ENCODE data around the gene VPS37B.
"Not testable (repeated sequence)": the region's sequence is repeated elsewhere in the genome, so short reads cannot be mapped to it uniquely, and the experiment has no call there.

The VPS37B gene

GRCh38 chr12:122905258-122905657, 9.3 kb upstream of the VPS37B start:
- not testable (repeated sequence) for DNase-seq (ENCODE audit: low spot score)

- DNase-seq (ENCODE audit: low spot score) = no peak
Measured at GRCh38 chr12:122903693-122904034, 7.7 kb upstream of the VPS37B start.

GRCh38 chr12:122902854-122903692, 7.1 kb upstream of the VPS37B start:
- DNase-seq (ENCODE audit: low spot score) = no peak

DNA sequence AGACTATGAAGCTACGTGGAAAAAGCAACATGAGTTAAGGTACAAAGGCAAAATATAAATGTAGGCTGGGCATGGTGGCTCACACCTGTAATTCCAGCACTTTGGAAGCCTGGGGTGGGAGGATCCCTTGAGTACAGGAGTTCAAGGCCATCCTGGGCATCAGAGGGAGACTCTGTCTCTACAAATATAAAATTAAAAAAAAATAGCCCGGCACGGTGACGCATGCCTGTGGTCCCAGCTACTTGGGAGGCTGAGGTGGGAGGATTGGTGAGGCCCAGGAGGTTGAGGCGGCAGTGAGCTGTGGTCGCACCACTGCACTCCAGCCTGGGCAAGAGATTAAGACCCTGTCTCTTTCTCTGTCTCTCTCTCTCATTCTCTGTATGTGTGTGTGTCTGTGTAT, 4.0 kb upstream of the VPS37B start:
- DNase-seq (ENCODE audit: low spot score) = no peak

- no peak for DNase-seq (ENCODE audit: low spot score)
Measured at GRCh38 chr12:122896662-122897061, 738 bp upstream of the VPS37B start.

GRCh38 chr12:122895320-122895703, 612 bp downstream of the VPS37B start:
- DNase-seq (ENCODE audit: low spot score) = no peak

- peak; percentile 33 for DNase-seq (ENCODE audit: low spot score)
Measured at GRCh38 chr12:122894193-122895121, 1.5 kb downstream of the VPS37B start.

- DNase-seq (ENCODE audit: low spot score) = no peak
Measured at GRCh38 chr12:122893208-122894153, 2.4 kb downstream of the VPS37B start.

- DNase-seq (ENCODE audit: low spot score) = not testable (repeated sequence)
Measured at GRCh38 chr12:122892724-122893123, 3.2 kb downstream of the VPS37B start.

GRCh38 chr12:122891661-122892525, 4.0 kb downstream of the VPS37B start:
- DNase-seq (ENCODE audit: low spot score) = no peak

DNA sequence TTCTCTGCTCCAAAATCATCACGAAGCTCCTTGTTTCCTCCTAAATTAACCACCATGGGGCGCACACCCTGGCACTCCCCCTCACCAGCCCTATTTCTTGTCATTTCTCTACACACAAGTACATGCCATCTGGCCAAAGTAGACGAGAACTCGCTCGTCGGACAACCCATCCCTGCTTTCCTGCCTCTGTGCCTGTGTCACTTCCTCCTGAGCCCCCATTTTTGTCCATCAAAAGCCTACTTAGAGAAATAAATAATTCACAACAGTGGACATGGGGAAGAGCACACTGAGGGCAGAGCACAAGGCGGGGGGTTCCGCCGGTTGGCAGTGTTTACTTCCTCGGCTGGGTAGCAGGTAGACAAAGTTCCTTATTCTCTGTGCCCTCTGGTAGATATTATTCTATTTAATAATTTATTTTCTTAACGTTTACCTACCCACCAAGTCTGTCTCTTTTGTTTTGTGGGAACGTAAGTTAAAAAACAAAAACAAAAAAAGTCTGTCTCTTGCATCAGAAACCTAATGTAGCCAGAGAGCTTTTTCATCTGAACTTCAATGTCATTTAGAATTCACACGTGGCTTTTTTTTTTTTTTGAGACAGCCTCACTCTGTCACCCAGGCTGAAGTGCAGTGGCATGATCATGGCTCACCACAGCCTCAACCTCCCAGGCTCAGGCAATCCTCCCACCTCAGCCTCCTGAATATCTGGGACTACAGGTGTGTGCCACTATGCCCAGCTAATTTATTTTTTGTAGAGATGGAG, 6.0 kb downstream of the VPS37B start:
- DNase-seq (ENCODE audit: low spot score) = no peak

DNA sequence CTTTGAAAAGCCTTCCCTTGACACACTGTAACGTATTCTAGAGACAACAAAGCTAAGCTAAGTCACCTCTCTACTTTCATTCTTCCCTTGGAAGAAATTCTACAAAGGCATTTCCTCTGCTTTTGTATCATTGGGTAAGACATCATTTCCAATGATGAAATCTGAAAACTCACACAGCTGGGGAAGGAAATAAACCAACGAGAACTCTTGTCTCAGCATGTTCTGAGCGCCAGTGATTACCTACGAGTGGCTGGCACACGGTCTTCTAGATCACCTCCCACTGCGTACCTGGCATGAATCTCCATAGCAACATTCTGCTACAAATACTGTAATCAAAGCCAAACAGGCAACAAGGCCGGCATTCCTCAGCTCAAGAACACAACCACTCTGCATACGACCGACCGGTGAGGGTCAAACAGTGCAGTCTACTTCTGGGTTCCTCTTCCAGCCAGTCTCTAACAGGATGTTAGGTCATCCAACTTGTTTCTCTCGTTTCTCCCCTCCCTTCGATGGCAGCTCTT, 7.6 kb downstream of the VPS37B start:
- DNase-seq (ENCODE audit: low spot score) = peak; percentile 79

GRCh38 chr12:122887819-122888212, 8.1 kb downstream of the VPS37B start:
- no peak for DNase-seq (ENCODE audit: low spot score)

DNA sequence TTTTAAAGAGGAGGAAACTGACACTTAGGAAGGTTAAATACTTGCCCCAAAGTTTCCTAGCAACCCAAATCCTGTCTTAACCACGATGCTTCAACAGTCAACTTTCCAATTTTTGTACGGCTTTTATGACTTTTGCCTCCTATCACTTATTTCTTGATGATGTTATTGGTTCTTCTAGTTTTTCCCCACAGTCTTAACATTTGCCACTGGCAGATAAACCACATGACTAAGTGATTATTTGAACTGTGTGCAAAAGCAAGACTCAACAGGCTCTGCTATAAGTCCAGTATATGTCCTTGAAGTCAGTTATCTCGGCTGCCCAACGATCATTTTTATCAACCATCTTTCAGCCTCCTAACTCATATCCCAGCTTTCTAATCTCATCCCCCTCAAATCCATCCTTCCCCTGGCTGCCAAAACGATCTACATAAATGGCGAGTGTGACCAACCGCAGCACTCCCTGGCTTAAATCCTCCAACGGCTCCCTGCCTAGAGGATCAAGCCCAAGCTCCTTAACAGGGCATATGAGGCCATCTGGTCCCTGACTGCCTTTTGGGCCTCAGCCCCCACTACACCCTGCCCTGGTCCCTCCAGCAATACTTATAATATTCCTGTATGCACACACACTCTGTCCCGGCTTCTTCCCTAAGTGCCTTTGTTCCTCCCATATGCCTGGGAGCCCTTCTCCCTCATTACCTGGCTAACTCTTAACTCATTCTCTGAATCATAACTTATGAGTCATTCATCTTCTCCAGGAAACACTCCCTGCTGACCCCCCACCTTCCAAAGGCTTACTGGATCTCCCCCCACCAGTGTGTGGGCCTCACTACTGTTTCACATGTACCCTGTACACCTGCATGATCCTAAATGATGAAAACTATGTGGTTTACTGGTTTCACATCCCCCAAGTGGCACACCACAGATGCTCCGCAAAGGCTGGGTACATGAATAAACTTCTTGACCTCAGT, 8.8 kb downstream of the VPS37B start:
- peak; percentile 46 for DNase-seq (ENCODE audit: low spot score)

- no peak for DNase-seq (ENCODE audit: low spot score)
Measured at GRCh38 chr12:122886161-122886560, 9.8 kb downstream of the VPS37B start.

DNA sequence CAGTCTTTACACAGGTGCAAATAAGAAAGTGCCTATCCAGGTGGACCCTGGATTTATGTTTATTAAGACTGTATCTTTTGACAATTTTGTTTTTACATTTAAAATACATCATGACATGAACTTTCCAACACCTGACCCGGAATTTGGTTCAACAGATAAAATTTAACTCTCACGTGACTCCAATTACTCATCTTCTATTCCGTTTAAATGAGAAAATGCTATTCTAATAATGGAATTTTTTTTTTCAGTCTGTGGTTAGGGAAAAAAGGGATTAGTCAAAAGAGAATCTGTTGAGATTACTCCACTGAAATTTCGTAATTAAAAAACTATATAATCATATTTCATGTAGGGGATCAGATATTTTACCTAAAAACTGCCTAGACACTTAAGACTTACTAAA, 11.1 kb downstream of the VPS37B start:
- DNase-seq (ENCODE audit: low spot score) = no peak

DNA sequence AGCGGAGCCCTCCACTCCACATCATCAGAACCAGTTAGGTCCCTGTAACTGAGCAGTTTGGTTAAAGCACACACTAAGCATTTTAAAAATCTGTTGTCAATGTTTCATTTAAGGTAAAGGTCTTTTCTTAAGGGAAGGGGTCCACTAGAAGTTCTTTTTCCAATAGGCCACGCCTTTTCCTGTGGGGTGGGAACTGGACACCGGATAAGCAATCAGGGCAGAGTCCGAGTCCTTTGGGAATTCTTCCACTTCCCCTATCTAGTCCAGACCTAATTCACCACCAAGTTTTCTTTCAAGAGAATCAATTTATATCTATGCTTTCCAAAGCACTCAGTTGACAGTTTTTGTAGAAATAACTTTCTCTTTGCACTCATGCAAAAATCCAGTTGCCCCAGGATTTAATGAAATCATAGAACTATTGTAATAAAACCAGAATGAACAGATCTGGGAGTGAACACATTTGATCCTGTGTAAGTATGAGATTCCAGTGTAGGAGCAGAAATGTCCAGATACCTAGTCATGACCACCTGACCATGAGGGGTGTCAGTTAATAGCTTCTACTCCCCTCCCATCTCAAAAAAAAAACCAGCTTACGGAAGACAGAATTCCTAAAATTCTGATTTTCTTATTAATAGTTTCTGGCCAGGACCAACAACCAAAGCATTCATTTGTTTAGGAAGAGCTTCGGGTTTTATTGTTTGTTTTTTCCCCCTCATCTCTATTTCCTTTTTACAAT, 11.7 kb downstream of the VPS37B start:
- DNase-seq (ENCODE audit: low spot score) = no peak

Data from CD4-positive, alpha-beta T cell treated with Interleukin-15 for 4 hours (primary cell).